H9 (cell line): Measurements from ENCODE around the gene LRTM2. TPM values are rescaled to one million over a fixed set of nuclear protein-coding genes. Genes with fewer than 3 reads are reported as not detected.
A peak's percentile ranks its signal among the peaks of the same experiment; 100 is the strongest.

Experiments used
- DNase-seq: peaks from one replicate; pipeline ENCODE4 v3.0.0-alpha.2; 2017
- H2AFZ ChIP-seq: one replicate; pipeline ENCODE4 v1.6.1; 2013; ENCODE audit warnings: mild to moderate bottlenecking, low read length, control low read depth, moderate library complexity
- H2AK5ac ChIP-seq: 2 replicates; pipeline ENCODE4 v1.6.1; 2013; ENCODE audit warnings: low read length, control low read depth, mixed read lengths; ENCODE audit not compliant: insufficient read length
- H2BK120ac ChIP-seq: one replicate; pipeline ENCODE4 v1.6.1; 2013; ENCODE audit warnings: low read depth, mild to moderate bottlenecking, low read length, control low read depth, inconsistent platforms; ENCODE audit not compliant: poor library complexity, severe bottlenecking
- H2BK12ac ChIP-seq: 2 replicates; pipeline ENCODE4 v1.6.1; 2013; ENCODE audit warnings: low read length, control low read depth, mixed read lengths, low read depth; ENCODE audit not compliant: insufficient read length
- H2BK15ac ChIP-seq: 2 replicates; pipeline ENCODE4 v1.6.1; 2013; ENCODE audit warnings: low read depth, low read length, control low read depth
- H2BK20ac ChIP-seq: one replicate; pipeline ENCODE4 v1.6.1; 2013; ENCODE audit warnings: low read depth, mild to moderate bottlenecking, low read length, control low read depth, inconsistent platforms; ENCODE audit not compliant: poor library complexity, severe bottlenecking
- H2BK5ac ChIP-seq: 2 replicates; pipeline ENCODE4 v1.6.1; 2013; ENCODE audit warnings: low read length, control low read depth, mixed read lengths; ENCODE audit not compliant: insufficient read length
- H3K14ac ChIP-seq: 2 replicates; pipeline ENCODE4 v1.6.1; 2013; ENCODE audit warnings: low read length, control low read depth; ENCODE audit not compliant: insufficient read depth
- H3K18ac ChIP-seq: 2 replicates; pipeline ENCODE4 v1.6.1; 2013; ENCODE audit warnings: low read depth, mild to moderate bottlenecking, mixed read lengths, low read length, control low read depth; ENCODE audit not compliant: insufficient read length
- H3K23ac ChIP-seq: 2 replicates; pipeline ENCODE4 v1.6.1; 2013; ENCODE audit warnings: low read length, control low read depth, mixed read lengths, low read depth; ENCODE audit not compliant: insufficient read length
- H3K23me2 ChIP-seq: 2 replicates; pipeline ENCODE4 v1.6.1; 2013; ENCODE audit warnings: low read depth, mild to moderate bottlenecking, mixed read lengths, low read length, control low read depth; ENCODE audit not compliant: insufficient read length, poor library complexity, severe bottlenecking
- H3K27ac ChIP-seq: 2 replicates; pipeline ENCODE4 v1.5.1; 2013; ENCODE audit warnings: low read length, control low read depth, mixed read lengths, low read depth; ENCODE audit not compliant: insufficient read length
- H3K27me3 ChIP-seq: 2 replicates; pipeline ENCODE4 v1.6.1; 2013; ENCODE audit warnings: low read length, control low read depth, inconsistent platforms; ENCODE audit not compliant: insufficient read depth
- H3K4ac ChIP-seq: 2 replicates; pipeline ENCODE4 v1.6.1; 2013; ENCODE audit warnings: low read depth, mild to moderate bottlenecking, control low read depth, inconsistent platforms, low read length, moderate library complexity
- H3K4me1 ChIP-seq: 2 replicates; pipeline ENCODE4 v1.6.1; 2013; ENCODE audit warnings: low read length, control low read depth, inconsistent platforms; ENCODE audit not compliant: insufficient read depth
- H3K4me2 ChIP-seq: 2 replicates; pipeline ENCODE4 v1.6.1; 2013; ENCODE audit warnings: low read length, control low read depth, mixed read lengths; ENCODE audit not compliant: insufficient read length, insufficient read depth
- H3K56ac ChIP-seq: 2 replicates; pipeline ENCODE4 v1.6.1; 2013; ENCODE audit warnings: low read depth, mild to moderate bottlenecking, mixed read lengths, low read length, control low read depth; ENCODE audit not compliant: insufficient read length
- H3K79me1 ChIP-seq: 2 replicates; pipeline ENCODE4 v1.6.1; 2013; ENCODE audit warnings: low read depth, mild to moderate bottlenecking, moderate library complexity, low read length, control low read depth, inconsistent platforms; ENCODE audit not compliant: insufficient read depth, poor library complexity, severe bottlenecking
- H3K79me2 ChIP-seq: 2 replicates; pipeline ENCODE4 v1.6.1; 2013; ENCODE audit warnings: low read length, control low read depth, inconsistent platforms; ENCODE audit not compliant: insufficient read depth
- H3K9ac ChIP-seq: 2 replicates; pipeline ENCODE4 v1.6.1; 2013; ENCODE audit warnings: low read length, control low read depth, mixed read lengths; ENCODE audit not compliant: insufficient read length; ENCODE audit errors: extremely low read depth
- H3K9me3 ChIP-seq: one replicate; pipeline ENCODE4 v1.6.1; 2013; ENCODE audit warnings: low read depth, low read length, inconsistent platforms; ENCODE audit not compliant: control insufficient read depth
- H3T11ph ChIP-seq: one replicate; pipeline ENCODE4 v1.6.1; 2013; ENCODE audit warnings: mild to moderate bottlenecking, low read length, control low read depth, inconsistent platforms
- H4K20me1 ChIP-seq: one replicate; pipeline ENCODE4 v1.6.1; 2013; ENCODE audit not compliant: control insufficient read depth, insufficient read length, insufficient read depth
- H4K5ac ChIP-seq: 2 replicates; pipeline ENCODE4 v1.6.1; 2013; ENCODE audit warnings: low read depth, mild to moderate bottlenecking, mixed read lengths, low read length, control low read depth; ENCODE audit not compliant: insufficient read length
- H4K8ac ChIP-seq: replicated peaks from 2 replicates; pipeline ENCODE4 v1.6.1; 2013; ENCODE audit warnings: low read length, control low read depth, mixed read lengths, low read depth; ENCODE audit not compliant: insufficient read length
- H4K91ac ChIP-seq: 2 replicates; pipeline ENCODE4 v1.6.1; 2013; ENCODE audit warnings: low read depth, mild to moderate bottlenecking, moderate library complexity, mixed read lengths, low read length, control low read depth; ENCODE audit not compliant: insufficient read length
- H3K27ac Mint-ChIP-seq, 3 experiments: 2 replicates in 2 of 3; 3 replicates in 1 of 3; pipeline ENCODE4 v1.8.0; 2020 to 2021; ENCODE audit warnings: mixed read lengths in 3 of 3, mild to moderate bottlenecking in 1 of 3, moderate library complexity in 1 of 3
- H3K27me3 Mint-ChIP-seq: 2 replicates; pipeline ENCODE4 v1.8.0; 2021; ENCODE audit warnings: low read depth, mild to moderate bottlenecking, moderate library complexity, mixed read lengths
- H3K36me3 Mint-ChIP-seq, 3 experiments: 2 replicates in 2 of 3; 3 replicates in 1 of 3; pipeline ENCODE4 v1.8.0; 2020 to 2021; ENCODE audit warnings: low read depth in 3 of 3, mixed read lengths in 3 of 3; ENCODE audit not compliant: insufficient read depth in 1 of 3
- H3K4me1 Mint-ChIP-seq, 2 experiments: 2 replicates each; pipeline ENCODE4 v1.8.0; 2020; ENCODE audit warnings: mixed read lengths in 2 of 2
- H3K4me3 Mint-ChIP-seq, 2 experiments: 2 replicates in 1 of 2; 3 replicates in 1 of 2; pipeline ENCODE4 v1.8.0; 2020 to 2021; ENCODE audit warnings: mild to moderate bottlenecking in 2 of 2, mixed read lengths in 2 of 2, moderate library complexity in 1 of 2
- H3K9me3 Mint-ChIP-seq, 2 experiments: 2 replicates in 1 of 2; 3 replicates in 1 of 2; pipeline ENCODE4 v1.8.0; 2020; ENCODE audit warnings: mild to moderate bottlenecking in 2 of 2, mixed read lengths in 2 of 2, moderate library complexity in 1 of 2
- WGBS: extraction: QIAGEN DNeasy Blood & Tissue Kit; methylation state at CpG from one replicate; pipeline ENCODE4 v1.1.7; 2013; ENCODE audit warnings: missing lambda C conversion rate, low lambda C conversion rate, mixed read lengths; ENCODE audit not compliant: insufficient read length; ENCODE audit errors: extremely low coverage; 5-methylcytosine and 5-hydroxymethylcytosine counted together
- total RNA-seq: library from RNA; stranded (reverse); gene quantifications from 2 replicates; pipeline ENCODE4 v1.2.1, GENCODE V29; 2021
- TF ChIP-seq, protein P1 (sequence below): fragments of 200-600 bp; sonication (generic); conservative IDR thresholded peaks from 3 replicates; pipeline ENCODE4 v1.8.0; 2021; ENCODE audit warnings: antibody characterized with exemption, mild to moderate bottlenecking

LRTM2 gene
- total RNA-seq, 1 experiment from 2014 or later, result not detected

DNA sequence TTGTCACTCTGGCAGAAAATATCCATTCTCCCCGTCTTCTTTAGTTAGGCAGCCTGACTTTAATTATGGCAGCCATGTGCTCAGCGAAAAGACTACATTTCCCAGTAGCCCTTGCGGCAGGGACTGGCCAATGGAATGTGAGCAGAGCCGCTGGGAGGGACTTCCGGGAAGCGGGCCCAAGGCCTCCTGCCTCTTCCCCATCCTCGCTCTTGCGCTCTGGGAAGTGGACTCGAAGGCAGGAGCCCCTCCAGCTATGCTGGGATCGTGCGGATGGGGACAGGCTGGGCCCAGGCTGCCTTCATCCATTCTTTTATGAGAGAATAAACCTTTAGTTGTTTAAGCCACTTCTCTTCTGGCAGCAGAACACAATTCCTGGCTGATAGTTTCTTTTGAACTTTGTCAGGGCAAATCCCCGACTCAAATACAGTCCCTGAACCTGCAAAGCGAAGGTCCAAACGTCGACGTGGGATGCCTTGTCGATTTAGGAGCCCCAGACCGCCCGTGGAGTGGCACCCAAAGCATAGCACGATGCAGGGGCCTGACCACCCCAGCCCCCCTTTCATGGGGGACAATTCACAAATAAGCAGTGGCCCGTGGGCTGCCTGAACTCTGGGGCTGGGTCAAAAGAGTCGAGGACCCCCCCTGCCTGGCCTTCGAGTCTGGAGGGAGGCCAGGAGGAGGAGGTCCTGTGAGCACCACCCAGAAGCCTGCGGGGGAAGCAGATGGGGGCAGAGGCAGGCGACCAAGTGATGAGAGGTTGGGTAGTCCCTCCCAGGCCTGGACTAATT is 15.6 kb upstream of the LRTM2 start:
- no peak overlapping the region for H3K27ac Mint-ChIP-seq
- H3K27ac ChIP-seq, result no peak overlapping the region
- no peak overlapping the region for H3K14ac ChIP-seq
- H3K4me2 ChIP-seq, result no peak overlapping the region
- no peak overlapping the region for H2BK120ac ChIP-seq
- H3K27me3 ChIP-seq, result 0 out of 2 replicates have a peak, but pooled peaks cover 2% of the 10 kb centered on the region
- no peak overlapping the region for H3K18ac ChIP-seq
- H3K36me3 Mint-ChIP-seq, result no peaks in the 10 kb centered on the region
- H3K79me2 ChIP-seq, result no peaks in the 10 kb centered on the region
- H3K27me3 Mint-ChIP-seq, result no peaks in the 10 kb centered on the region; the same call in 1 of the 2 replicates
- H4K91ac ChIP-seq, result no peak overlapping the region
- H3K9me3 Mint-ChIP-seq, result no peaks in the 10 kb centered on the region; a peak in 1 of 5 replicates
- no peak overlapping the region for H3K56ac ChIP-seq
- H2BK12ac ChIP-seq, result no peak overlapping the region
- no peak overlapping the region for H2AK5ac ChIP-seq
- H2BK5ac ChIP-seq, result no peak overlapping the region
- no peak overlapping the region for H3K4ac ChIP-seq
- TF ChIP-seq, protein P1, sequence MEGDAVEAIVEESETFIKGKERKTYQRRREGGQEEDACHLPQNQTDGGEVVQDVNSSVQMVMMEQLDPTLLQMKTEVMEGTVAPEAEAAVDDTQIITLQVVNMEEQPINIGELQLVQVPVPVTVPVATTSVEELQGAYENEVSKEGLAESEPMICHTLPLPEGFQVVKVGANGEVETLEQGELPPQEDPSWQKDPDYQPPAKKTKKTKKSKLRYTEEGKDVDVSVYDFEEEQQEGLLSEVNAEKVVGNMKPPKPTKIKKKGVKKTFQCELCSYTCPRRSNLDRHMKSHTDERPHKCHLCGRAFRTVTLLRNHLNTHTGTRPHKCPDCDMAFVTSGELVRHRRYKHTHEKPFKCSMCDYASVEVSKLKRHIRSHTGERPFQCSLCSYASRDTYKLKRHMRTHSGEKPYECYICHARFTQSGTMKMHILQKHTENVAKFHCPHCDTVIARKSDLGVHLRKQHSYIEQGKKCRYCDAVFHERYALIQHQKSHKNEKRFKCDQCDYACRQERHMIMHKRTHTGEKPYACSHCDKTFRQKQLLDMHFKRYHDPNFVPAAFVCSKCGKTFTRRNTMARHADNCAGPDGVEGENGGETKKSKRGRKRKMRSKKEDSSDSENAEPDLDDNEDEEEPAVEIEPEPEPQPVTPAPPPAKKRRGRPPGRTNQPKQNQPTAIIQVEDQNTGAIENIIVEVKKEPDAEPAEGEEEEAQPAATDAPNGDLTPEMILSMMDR, result no peak
- no peak overlapping the region for H4K5ac ChIP-seq
- no peaks in the 10 kb centered on the region for H3K4me1 ChIP-seq
- H2BK20ac ChIP-seq, result no peak overlapping the region
- no peak overlapping the region for H3K23ac ChIP-seq
- DNase-seq, result peak; percentile 96
- H3K23me2 ChIP-seq, result no peaks in the 10 kb centered on the region
- no peaks in the 10 kb centered on the region for H4K20me1 ChIP-seq
- H3T11ph ChIP-seq, result no peak overlapping the region
- peaks cover 0 to 6% of the 10 kb centered on the region in 2 experiments; a peak in 2 of 4 replicates for H3K4me1 Mint-ChIP-seq
- H3K9me3 ChIP-seq, result no peaks in the 10 kb centered on the region
- no peak overlapping the region for H3K4me3 Mint-ChIP-seq
- no peaks in the 10 kb centered on the region for H3K79me1 ChIP-seq
- H3K9ac ChIP-seq, result no peak overlapping the region
- no CpG with 5 or more reads among the region's 25 CpGs for WGBS
- no peak overlapping the region for H4K8ac ChIP-seq
- no peak overlapping the region for H2BK15ac ChIP-seq
- no peak overlapping the region for H2AFZ ChIP-seq
